Panc1 (cell line): ENCODE measurements around the gene MAGEA11. TPM values are rescaled to one million over a fixed set of nuclear protein-coding genes. Genes with fewer than 3 reads are reported as not detected.
"Not testable (repeated sequence)": the region's sequence is repeated elsewhere in the genome, so short reads cannot be mapped to it uniquely, and the experiment has no call there.

Experiments used
- ATAC-seq: fragments of 200-7000 bp; cut with Tn5 transposase; 2 replicates; pipeline ENCODE4 v1.9.1; 2020; ENCODE audit warnings: mild to moderate bottlenecking, moderate library complexity
- BruUV-seq: library from RNA; stranded (reverse); fragments of 400-500 nt; replicated peaks from 2 replicates; lab custom pipeline; 2021; lab: Mats Ljungman, UMichigan
- CTCF ChIA-PET: fragments of 300-600 bp; sonication (Branson Sonifier 250); formaldehyde crosslinking; loops from one replicate; lab custom pipeline; 2022; ENCODE audit warnings: antibody characterized with exemption; lab: Charles Lee
- POLR2A ChIA-PET: fragments of 300-600 bp; sonication (Branson Sonifier 250); formaldehyde crosslinking; loops from one replicate; lab custom pipeline; 2022; ENCODE audit warnings: antibody characterized with exemption; lab: Charles Lee
- DNase-seq: peaks from one replicate; pipeline ENCODE4 v3.0.0-alpha.2; 2010; ENCODE audit warnings: low read depth, low spot score
- H3K27ac ChIP-seq: 2 replicates; pipeline ENCODE4 v1.5.1; 2011; ENCODE audit warnings: mild to moderate bottlenecking, low read length, inconsistent platforms
- H3K27me3 ChIP-seq: fragments of 200-500 bp; sonication (Bioruptor generic); 2 replicates; pipeline ENCODE4 v1.6.0; 2014; ENCODE audit warnings: low read length, inconsistent platforms; ENCODE audit not compliant: control insufficient read depth, insufficient read depth
- H3K36me3 ChIP-seq: fragments of 200-500 bp; sonication (Bioruptor generic); 2 replicates; pipeline ENCODE4 v1.5.1; 2014; ENCODE audit warnings: inconsistent platforms, mild to moderate bottlenecking, low read length, moderate library complexity; ENCODE audit not compliant: control insufficient read depth, insufficient read depth
- H3K4me1 ChIP-seq: 2 replicates; pipeline ENCODE4 v1.5.1; 2011; ENCODE audit warnings: inconsistent platforms, mild to moderate bottlenecking, low read length, moderate library complexity; ENCODE audit not compliant: control insufficient read depth, insufficient read depth
- H3K4me3 ChIP-seq, 2 experiments: 2 replicates each; pipeline ENCODE4 v1.5.1; 2011 to 2012; ENCODE audit warnings: low read depth in 2 of 2, low read length in 2 of 2, mild to moderate bottlenecking in 2 of 2, inconsistent platforms in 1 of 2, moderate library complexity in 1 of 2
- H3K9me3 ChIP-seq: fragments of 200-500 bp; sonication (Bioruptor generic); 2 replicates; pipeline ENCODE4 v1.5.1; 2014; ENCODE audit warnings: low read depth, mild to moderate bottlenecking, inconsistent platforms, low read length, moderate library complexity; ENCODE audit not compliant: control insufficient read depth, insufficient read depth
- POLR2AphosphoS5 ChIP-seq: IDR thresholded peaks from 2 replicates; pipeline ENCODE4 v1.6.1; 2012; ENCODE audit warnings: mild to moderate bottlenecking, low read depth, low read length, moderate library complexity
- SIN3A ChIP-seq: IDR thresholded peaks from 2 replicates; pipeline ENCODE4 v1.6.1; 2012; ENCODE audit warnings: low read depth, mild to moderate bottlenecking, low read length, moderate library complexity, borderline replicate concordance; ENCODE audit not compliant: insufficient read depth
- TCF7L2 ChIP-seq: IDR thresholded peaks from 2 replicates; pipeline ENCODE4 v1.6.1; 2011; ENCODE audit warnings: mild to moderate bottlenecking, low read depth, low read length, inconsistent platforms
- in situ Hi-C: cut with HindIII; loops from 2 replicates; pipeline ENCODE4 v1.10.0; 2016; ENCODE audit warnings: low sequenced_read_pairs, low pct_unique_long_range_greater_than_20kb
- intact Hi-C: fragments of 100-400 bp; cut with micrococcal nuclease; formaldehyde crosslinking; loops from one replicate; pipeline ENCODE4 v1.10.0; 2022; ENCODE audit not compliant: unreplicated experiment
- total RNA-seq: library from RNA; stranded (reverse); gene quantifications from one replicate; pipeline ENCODE4 v1.2.1, GENCODE V29; 2021; ENCODE audit not compliant: unreplicated experiment
- TF ChIP-seq, protein P1 (sequence below), 2 experiments: IDR thresholded peaks; 2 replicates each; pipeline ENCODE4 v1.6.1; 2011 to 2012; ENCODE audit warnings: low read depth in 2 of 2, control low read depth in 1 of 2, low read length in 1 of 2, mild to moderate bottlenecking in 1 of 2, moderate library complexity in 1 of 2; ENCODE audit not compliant: insufficient read depth in 1 of 2
- TF ChIP-seq, protein P2 (sequence below): fragments of 450-650 bp; IDR thresholded peaks from 2 replicates; pipeline ENCODE4 v1.5.1; 2017; ENCODE audit warnings: mild to moderate bottlenecking

MAGEA11 gene
- total RNA-seq, 1 experiment from 2014 or later = not detected

DNA sequence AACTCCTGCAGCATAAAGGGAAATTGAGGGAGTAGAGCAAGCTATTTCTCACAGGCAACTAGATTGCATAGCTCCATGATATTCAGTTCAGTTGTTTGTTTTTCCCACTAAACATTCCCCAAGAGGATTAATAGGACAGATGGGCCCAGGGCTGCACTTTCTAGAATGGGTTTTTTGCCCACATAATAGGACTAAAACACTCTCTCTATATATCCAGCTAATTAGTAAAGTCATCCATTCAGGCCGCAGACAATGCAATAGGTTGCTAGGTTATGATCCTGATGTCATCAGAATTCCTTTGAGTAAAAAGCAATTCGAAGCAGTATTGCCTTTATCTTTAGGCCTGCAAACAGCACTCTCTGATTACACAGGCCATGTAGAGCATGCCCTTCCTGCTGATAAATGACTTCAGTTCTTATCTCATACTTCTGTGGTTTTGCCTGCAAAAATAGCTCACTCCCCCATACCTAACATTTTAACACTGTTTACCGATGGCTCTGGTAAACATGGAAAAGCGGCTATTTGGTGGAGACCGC lies 11.8 kb downstream of the MAGEA11 start:
- H3K9me3 ChIP-seq, DNase-seq, H3K4me3 ChIP-seq, H3K4me1 ChIP-seq, H3K27ac ChIP-seq, H3K36me3 ChIP-seq, CTCF ChIA-PET, POLR2A ChIA-PET, intact Hi-C loops, ATAC-seq, in situ Hi-C loops, BruUV-seq, H3K27me3 ChIP-seq: not testable (repeated sequence)

DNA sequence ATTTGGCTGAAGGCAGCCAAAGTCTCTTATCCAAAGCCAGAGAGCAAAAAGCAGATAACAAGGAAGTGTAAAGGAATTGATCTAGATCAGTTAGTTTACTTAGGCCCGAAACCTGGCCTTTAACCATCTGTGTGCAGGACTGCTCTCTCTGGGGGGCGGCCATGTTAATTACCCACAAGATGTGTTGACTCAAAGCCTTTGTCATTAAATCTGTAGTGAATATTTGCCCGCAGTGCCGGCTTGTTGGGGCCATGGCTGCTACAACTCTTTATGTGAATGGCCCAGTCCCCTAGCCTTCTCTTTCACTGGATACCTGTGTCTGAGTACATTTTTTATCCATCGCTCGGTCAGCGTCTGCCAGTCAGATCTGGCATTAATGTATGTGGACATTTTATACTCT lies 15.4 kb downstream of the MAGEA11 start:
- H3K27ac ChIP-seq, DNase-seq, in situ Hi-C loops, H3K36me3 ChIP-seq, CTCF ChIA-PET, H3K9me3 ChIP-seq, POLR2A ChIA-PET, H3K4me3 ChIP-seq, H3K27me3 ChIP-seq, ATAC-seq, H3K4me1 ChIP-seq, intact Hi-C loops, BruUV-seq: not testable (repeated sequence)

DNA sequence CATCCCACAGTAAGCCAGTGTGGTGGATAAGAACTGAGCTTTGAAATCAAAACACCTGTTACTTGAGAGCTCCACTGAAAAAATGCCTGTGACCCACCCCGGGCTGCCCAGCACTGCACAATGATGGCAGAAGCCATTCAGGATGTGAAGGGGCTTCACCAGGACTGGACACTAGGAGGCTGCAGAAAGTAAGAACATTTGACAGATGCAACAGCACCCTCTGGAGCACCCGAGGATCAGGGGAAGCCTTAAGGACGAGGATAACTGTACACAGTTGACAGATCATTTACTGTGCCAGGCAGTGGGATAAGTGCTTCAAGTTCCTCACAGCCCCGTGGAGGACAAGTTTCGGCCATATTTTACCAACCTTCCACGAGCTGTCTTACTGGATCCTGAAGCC lies 30.4 kb downstream of the MAGEA11 start:
- H3K36me3 ChIP-seq, H3K4me1 ChIP-seq, CTCF ChIA-PET, H3K4me3 ChIP-seq, BruUV-seq, in situ Hi-C loops, intact Hi-C loops, H3K27me3 ChIP-seq, DNase-seq, H3K27ac ChIP-seq, H3K9me3 ChIP-seq, POLR2A ChIA-PET: not testable (repeated sequence)
- ATAC-seq = peak; percentile 87

DNA sequence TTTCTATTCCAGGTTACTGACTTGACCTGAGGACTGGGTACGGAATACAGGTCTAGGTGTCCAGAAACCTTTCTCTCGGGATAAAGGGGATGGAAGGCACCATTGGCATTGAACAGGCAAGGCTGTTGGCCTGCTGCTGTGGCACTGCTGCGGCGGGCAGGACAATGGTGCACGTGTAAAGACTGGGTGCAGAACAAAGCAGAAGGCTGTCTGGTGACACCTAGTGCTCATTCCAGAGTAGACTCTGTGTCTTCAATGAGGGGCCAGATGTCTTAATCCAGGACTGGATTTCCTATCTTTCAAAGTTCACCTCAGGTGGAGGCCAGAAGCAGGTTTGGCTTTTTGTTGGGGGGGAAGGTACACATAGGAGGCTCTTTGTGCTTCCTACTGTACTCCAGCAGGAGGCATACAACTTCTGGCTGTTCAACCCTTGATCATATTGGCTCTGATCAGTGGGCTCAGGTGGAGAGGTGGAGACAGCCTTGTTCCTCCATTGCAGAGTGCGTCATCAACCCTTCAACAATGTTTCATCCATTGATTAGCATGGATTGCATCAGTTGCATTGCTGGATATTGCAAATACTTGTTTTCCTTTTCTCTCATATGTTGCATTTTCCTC lies 34.6 kb downstream of the MAGEA11 start:
- BruUV-seq, H3K4me3 ChIP-seq, H3K36me3 ChIP-seq, H3K4me1 ChIP-seq, in situ Hi-C loops, POLR2A ChIA-PET, H3K27ac ChIP-seq, DNase-seq, CTCF ChIA-PET, H3K27me3 ChIP-seq, H3K9me3 ChIP-seq, intact Hi-C loops: not testable (repeated sequence)
- ATAC-seq = peak; percentile 81

DNA sequence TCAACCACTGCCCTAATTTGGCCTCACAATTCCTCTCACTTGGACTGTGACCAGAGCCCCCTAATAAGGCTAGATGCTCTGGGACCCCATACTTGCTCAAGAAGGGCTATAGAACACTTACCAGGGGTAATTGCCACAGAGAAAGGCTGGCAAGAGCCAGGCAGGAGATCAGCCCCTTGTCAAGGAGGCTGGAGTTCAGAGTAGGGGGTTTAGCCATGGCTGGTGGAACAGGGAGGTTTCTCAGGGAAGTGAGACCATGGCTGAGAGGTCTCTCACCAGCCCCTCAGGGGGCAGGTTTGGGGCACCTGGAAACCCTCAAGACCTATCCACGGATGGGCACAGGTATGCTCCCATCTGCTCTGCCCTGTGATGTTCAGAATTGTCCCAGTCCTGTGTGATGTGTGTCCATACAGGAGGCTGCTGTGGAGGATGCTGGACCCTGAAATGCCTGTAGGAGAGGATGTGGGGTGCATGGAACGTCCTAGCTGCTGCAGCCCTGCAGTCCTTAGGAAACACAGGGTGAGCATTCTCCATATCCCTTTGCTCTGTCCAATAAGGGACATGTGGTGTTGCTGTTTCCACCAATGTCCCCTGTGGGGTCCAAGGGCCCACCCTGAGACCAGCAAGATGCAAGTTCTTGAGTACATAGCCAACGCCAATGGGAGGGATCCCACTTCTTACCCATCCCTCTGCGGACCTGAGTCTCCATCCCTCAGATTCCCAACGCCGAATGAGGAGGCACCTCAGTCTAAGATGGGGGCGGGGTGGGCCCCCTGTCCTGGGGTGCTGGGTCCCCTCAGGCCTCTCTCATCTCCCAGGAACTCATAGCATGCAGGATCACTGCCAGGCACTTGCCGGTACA lies 45.6 kb downstream of the MAGEA11 start:
- no peaks in the 10 kb centered on the region for H3K9me3 ChIP-seq
- intact Hi-C loops = no loop called here
- H3K36me3 ChIP-seq = no peaks in the 10 kb centered on the region
- H3K4me3 ChIP-seq = no peak overlapping the region
- no TSS peak for BruUV-seq
- CTCF ChIA-PET = no interaction called here
- ATAC-seq = no peak
- DNase-seq = no peak
- no peaks in the 10 kb centered on the region; the same call in 1 of the 2 replicates for H3K27me3 ChIP-seq
- H3K27ac ChIP-seq = no peak overlapping the region
- POLR2A ChIA-PET = no interaction called here
- TF ChIP-seq SIN3A (no peak), POLR2AphosphoS5 (no peak), TCF7L2 (no peak)
- TF ChIP-seq, protein P1, sequence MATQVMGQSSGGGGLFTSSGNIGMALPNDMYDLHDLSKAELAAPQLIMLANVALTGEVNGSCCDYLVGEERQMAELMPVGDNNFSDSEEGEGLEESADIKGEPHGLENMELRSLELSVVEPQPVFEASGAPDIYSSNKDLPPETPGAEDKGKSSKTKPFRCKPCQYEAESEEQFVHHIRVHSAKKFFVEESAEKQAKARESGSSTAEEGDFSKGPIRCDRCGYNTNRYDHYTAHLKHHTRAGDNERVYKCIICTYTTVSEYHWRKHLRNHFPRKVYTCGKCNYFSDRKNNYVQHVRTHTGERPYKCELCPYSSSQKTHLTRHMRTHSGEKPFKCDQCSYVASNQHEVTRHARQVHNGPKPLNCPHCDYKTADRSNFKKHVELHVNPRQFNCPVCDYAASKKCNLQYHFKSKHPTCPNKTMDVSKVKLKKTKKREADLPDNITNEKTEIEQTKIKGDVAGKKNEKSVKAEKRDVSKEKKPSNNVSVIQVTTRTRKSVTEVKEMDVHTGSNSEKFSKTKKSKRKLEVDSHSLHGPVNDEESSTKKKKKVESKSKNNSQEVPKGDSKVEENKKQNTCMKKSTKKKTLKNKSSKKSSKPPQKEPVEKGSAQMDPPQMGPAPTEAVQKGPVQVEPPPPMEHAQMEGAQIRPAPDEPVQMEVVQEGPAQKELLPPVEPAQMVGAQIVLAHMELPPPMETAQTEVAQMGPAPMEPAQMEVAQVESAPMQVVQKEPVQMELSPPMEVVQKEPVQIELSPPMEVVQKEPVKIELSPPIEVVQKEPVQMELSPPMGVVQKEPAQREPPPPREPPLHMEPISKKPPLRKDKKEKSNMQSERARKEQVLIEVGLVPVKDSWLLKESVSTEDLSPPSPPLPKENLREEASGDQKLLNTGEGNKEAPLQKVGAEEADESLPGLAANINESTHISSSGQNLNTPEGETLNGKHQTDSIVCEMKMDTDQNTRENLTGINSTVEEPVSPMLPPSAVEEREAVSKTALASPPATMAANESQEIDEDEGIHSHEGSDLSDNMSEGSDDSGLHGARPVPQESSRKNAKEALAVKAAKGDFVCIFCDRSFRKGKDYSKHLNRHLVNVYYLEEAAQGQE (IDR thresholded peaks at IDR 0.05; ENCODE audit: insufficient read depth in 1 of 2, low read depth in 2 of 2, low read length in 1 of 2) = no peak
- TF ChIP-seq, protein P2, sequence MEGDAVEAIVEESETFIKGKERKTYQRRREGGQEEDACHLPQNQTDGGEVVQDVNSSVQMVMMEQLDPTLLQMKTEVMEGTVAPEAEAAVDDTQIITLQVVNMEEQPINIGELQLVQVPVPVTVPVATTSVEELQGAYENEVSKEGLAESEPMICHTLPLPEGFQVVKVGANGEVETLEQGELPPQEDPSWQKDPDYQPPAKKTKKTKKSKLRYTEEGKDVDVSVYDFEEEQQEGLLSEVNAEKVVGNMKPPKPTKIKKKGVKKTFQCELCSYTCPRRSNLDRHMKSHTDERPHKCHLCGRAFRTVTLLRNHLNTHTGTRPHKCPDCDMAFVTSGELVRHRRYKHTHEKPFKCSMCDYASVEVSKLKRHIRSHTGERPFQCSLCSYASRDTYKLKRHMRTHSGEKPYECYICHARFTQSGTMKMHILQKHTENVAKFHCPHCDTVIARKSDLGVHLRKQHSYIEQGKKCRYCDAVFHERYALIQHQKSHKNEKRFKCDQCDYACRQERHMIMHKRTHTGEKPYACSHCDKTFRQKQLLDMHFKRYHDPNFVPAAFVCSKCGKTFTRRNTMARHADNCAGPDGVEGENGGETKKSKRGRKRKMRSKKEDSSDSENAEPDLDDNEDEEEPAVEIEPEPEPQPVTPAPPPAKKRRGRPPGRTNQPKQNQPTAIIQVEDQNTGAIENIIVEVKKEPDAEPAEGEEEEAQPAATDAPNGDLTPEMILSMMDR = no peak
- in situ Hi-C loops = no loop called here
- H3K4me1 ChIP-seq = no peaks in the 10 kb centered on the region
